Osteoblast (primary cell): Measurements from ENCODE around the gene TLR6. TPM values are rescaled to one million over a fixed set of nuclear protein-coding genes. Genes with fewer than 3 reads are reported as not detected.
A peak's percentile ranks its signal among the peaks of the same experiment; 100 is the strongest.
"Not testable (repeated sequence)": the region's sequence is repeated elsewhere in the genome, so short reads cannot be mapped to it uniquely, and the experiment has no call there.

Source experiments
- DNase-seq: peaks from one replicate; pipeline ENCODE4 v3.0.0; 2011; ENCODE audit warnings: low spot score, mixed read lengths; ENCODE audit not compliant: insufficient read length; ENCODE audit errors: missing footprints
- H2AFZ ChIP-seq: 2 replicates; pipeline ENCODE4 v1.6.0; 2011; ENCODE audit warnings: mild to moderate bottlenecking, low read length
- H3K27ac ChIP-seq: 2 replicates; pipeline ENCODE4 v1.5.1; 2011; ENCODE audit warnings: mild to moderate bottlenecking, low read depth, low read length, moderate library complexity
- H3K27me3 ChIP-seq: 2 replicates; pipeline ENCODE4 v1.6.0; 2012; ENCODE audit warnings: mild to moderate bottlenecking, control low read depth, inconsistent platforms, low read length, moderate library complexity; ENCODE audit not compliant: insufficient read depth
- H3K36me3 ChIP-seq: 2 replicates; pipeline ENCODE4 v1.5.1; 2011; ENCODE audit warnings: mild to moderate bottlenecking, low read length, control low read depth, moderate library complexity; ENCODE audit not compliant: insufficient read depth
- H3K4me1 ChIP-seq: 2 replicates; pipeline ENCODE4 v1.5.1; 2011; ENCODE audit warnings: mild to moderate bottlenecking, low read length, control low read depth, moderate library complexity; ENCODE audit not compliant: insufficient read depth
- H3K4me2 ChIP-seq: 2 replicates; pipeline ENCODE4 v1.6.0; 2011; ENCODE audit warnings: mild to moderate bottlenecking, low read length; ENCODE audit not compliant: insufficient read depth
- H3K4me3 ChIP-seq: fragments of 200-600 bp; sonication (generic); 3 replicates; pipeline ENCODE4 v1.5.1; 2012; ENCODE audit warnings: mild to moderate bottlenecking, low read length, inconsistent platforms; ENCODE audit not compliant: insufficient read depth
- H3K79me2 ChIP-seq: 2 replicates; pipeline ENCODE4 v1.6.0; 2012; ENCODE audit warnings: mild to moderate bottlenecking, low read length, control low read depth, inconsistent platforms; ENCODE audit not compliant: insufficient read depth
- H3K9me3 ChIP-seq: 2 replicates; pipeline ENCODE4 v1.5.1; 2011; ENCODE audit warnings: low read depth, low read length, control low read depth
- H4K20me1 ChIP-seq: 2 replicates; pipeline ENCODE4 v1.6.0; 2012; ENCODE audit warnings: mild to moderate bottlenecking, low read length, control low read depth; ENCODE audit not compliant: insufficient read depth
- CTCF ChIP-seq: IDR thresholded peaks from 2 replicates; pipeline ENCODE4 v1.5.1; 2011; ENCODE audit warnings: mild to moderate bottlenecking, low read depth, low read length, moderate library complexity; ENCODE audit errors: extremely low read depth
- total RNA-seq: library from RNA; depleted of rRNA; stranded (reverse); fragments of >200 nt; gene quantifications from 2 replicates; pipeline ENCODE4 v1.2.3, GENCODE V29; 2012

TLR6 gene
- total RNA-seq, 1 donor = 5.1 TPM

- H3K36me3 ChIP-seq = no peaks in the 10 kb centered on the region
- TF ChIP-seq CTCF = peak; percentile 75
- no peak within 1 kb of the TSS for H2AFZ ChIP-seq
- H4K20me1 ChIP-seq = no peaks in the 10 kb centered on the region
- H3K79me2 ChIP-seq = no peaks in the 10 kb centered on the region
- no peak within 1 kb of the TSS for H3K27ac ChIP-seq
- no peak within 1 kb of the TSS for H3K4me2 ChIP-seq
- no peaks in the 10 kb centered on the region for H3K4me1 ChIP-seq
- H3K4me3 ChIP-seq = no peak within 1 kb of the TSS
- no peaks in the 10 kb centered on the region for H3K9me3 ChIP-seq
- no peak for DNase-seq
- H3K27me3 ChIP-seq = peaks cover 6% of the 10 kb centered on the region
Measured at GRCh38 chr4:38782452-38783108, 74.0 kb downstream of the TLR6 start, which contains the start of gene TLR10. Gene TLR10 (minus strand): TSS chr4:38782990. CDS start chr4:38775590, 7,400 bp downstream.

- TF ChIP-seq CTCF = no peak
- Histone ChIP-seq H3K79me2 (no peaks in the 10 kb centered on the region), H3K4me1 (no peaks in the 10 kb centered on the region), H3K36me3 (no peaks in the 10 kb centered on the region), H3K4me2 (no peak overlapping the region), H3K9me3 (no peaks in the 10 kb centered on the region), H3K27me3 (peaks cover 6% of the 10 kb centered on the region), H3K4me3 (no peak overlapping the region), H4K20me1 (no peaks in the 10 kb centered on the region), H3K27ac (no peak overlapping the region), H2AFZ (no peak overlapping the region)
- DNase-seq = no peak
Measured at GRCh38 chr4:38781854-38782261, 74.8 kb downstream of the TLR6 start.

- Histone ChIP-seq H3K9me3 (no peaks in the 10 kb centered on the region), H3K4me3 (no peak overlapping the region), H4K20me1 (no peaks in the 10 kb centered on the region), H3K4me1 (no peaks in the 10 kb centered on the region), H3K27me3 (peaks cover 6% of the 10 kb centered on the region), H3K27ac (no peak overlapping the region), H3K36me3 (no peaks in the 10 kb centered on the region), H3K4me2 (no peak overlapping the region), H2AFZ (no peak overlapping the region), H3K79me2 (no peaks in the 10 kb centered on the region)
- no peak for DNase-seq
- no peak for TF ChIP-seq CTCF
Measured at GRCh38 chr4:38780833-38781484, 75.7 kb downstream of the TLR6 start.

GRCh38 chr4:38779790-38780189, 76.8 kb downstream of the TLR6 start:
- H3K36me3 ChIP-seq = no peaks in the 10 kb centered on the region
- no peaks in the 10 kb centered on the region for H3K79me2 ChIP-seq
- H3K4me2 ChIP-seq = no peak overlapping the region
- no peak for DNase-seq
- no peaks in the 10 kb centered on the region for H3K4me1 ChIP-seq
- H3K27me3 ChIP-seq = peaks cover 6% of the 10 kb centered on the region
- H3K4me3 ChIP-seq = no peak overlapping the region
- no peaks in the 10 kb centered on the region for H4K20me1 ChIP-seq
- no peak overlapping the region for H3K27ac ChIP-seq
- H2AFZ ChIP-seq = no peak overlapping the region
- no peaks in the 10 kb centered on the region for H3K9me3 ChIP-seq
- TF ChIP-seq CTCF = no peak

- H3K4me3 ChIP-seq, H3K79me2 ChIP-seq, H3K27ac ChIP-seq, H4K20me1 ChIP-seq, H3K27me3 ChIP-seq, H3K9me3 ChIP-seq, H3K4me2 ChIP-seq, DNase-seq, H3K4me1 ChIP-seq, H3K36me3 ChIP-seq, H2AFZ ChIP-seq: not testable (repeated sequence)
Measured at GRCh38 chr4:38777925-38778324, 78.7 kb downstream of the TLR6 start.
